HEK293 (cell line): ENCODE results near the gene ANKRD60.

ENCODE experiments used
- CTCF ChIA-PET: fragments of 350-600 bp; formaldehyde crosslinking; extraction: SDS; loops from one replicate; lab custom pipeline; 2021; ENCODE audit warnings: antibody characterized with exemption; lab: Yijun Ruan, JAX
- POLR2A ChIA-PET: fragments of 300-600 bp; formaldehyde crosslinking; extraction: SDS; loops from one replicate; lab custom pipeline; 2020; ENCODE audit warnings: antibody characterized with exemption, inconsistent platforms; lab: Yijun Ruan, JAX
- H3K27ac ChIP-seq: fragments of 200-500 bp; sonication (Bioruptor generic); 2 replicates; pipeline ENCODE4 v1.5.1; 2014; ENCODE audit warnings: low read depth, low read length, control low read depth, inconsistent platforms; ENCODE audit errors: extremely low read depth
- H3K36me3 ChIP-seq, 2 experiments: fragments of 200-500 bp in 1 of 2; sonication (Bioruptor generic) in 1 of 2; 1 replicate in 1 of 2; 2 replicates in 1 of 2; pipeline ENCODE4 v1.5.1; 2014 to 2017; ENCODE audit warnings: inconsistent platforms in 2 of 2, low read length in 2 of 2; ENCODE audit not compliant: control insufficient read depth in 2 of 2, insufficient read depth in 1 of 2
- H3K4me1 ChIP-seq: fragments of 200-500 bp; sonication (Bioruptor generic); 2 replicates; pipeline ENCODE4 v1.5.1; 2014; ENCODE audit warnings: mild to moderate bottlenecking, low read length, inconsistent platforms; ENCODE audit not compliant: control insufficient read depth, insufficient read depth
- H3K4me3 ChIP-seq: 2 replicates; pipeline ENCODE4 v1.5.1; 2011; ENCODE audit warnings: low read depth, mild to moderate bottlenecking, control low read depth, low read length, moderate library complexity
- H3K9me3 ChIP-seq: fragments of 200-500 bp; sonication (Bioruptor generic); 2 replicates; pipeline ENCODE4 v1.5.1; 2014; ENCODE audit warnings: low read depth, low read length, inconsistent platforms; ENCODE audit not compliant: control insufficient read depth, insufficient read depth
- GLI2 ChIP-seq: fragments of 450-650 bp; formaldehyde crosslinking; IDR thresholded peaks from 2 replicates; pipeline ENCODE4; 2017; ENCODE audit warnings: missing biosample characterization, missing genetic modification characterization, low read depth, borderline replicate concordance
- KLF8 ChIP-seq: fragments of 450-650 bp; formaldehyde crosslinking; IDR thresholded peaks from 2 replicates; pipeline ENCODE4 v1.5.1; 2016; ENCODE audit warnings: missing biosample characterization, missing genetic modification characterization
- KLF9 ChIP-seq: fragments of 450-650 bp; formaldehyde crosslinking; IDR thresholded peaks from 2 replicates; pipeline ENCODE4 v1.5.1; 2016; ENCODE audit warnings: missing biosample characterization, missing genetic modification characterization, low read depth
- PRDM1 ChIP-seq: fragments of 450-650 bp; formaldehyde crosslinking; IDR thresholded peaks from 2 replicates; pipeline ENCODE4; 2016; ENCODE audit warnings: missing biosample characterization, missing genetic modification characterization
- ZFHX2 ChIP-seq: fragments of 450-650 bp; formaldehyde crosslinking; conservative IDR thresholded peaks from 2 replicates; pipeline ENCODE4 v1.5.1; 2016; ENCODE audit warnings: missing biosample characterization, missing genetic modification characterization
- ZNF121 ChIP-seq: fragments of 450-650 bp; formaldehyde crosslinking; IDR thresholded peaks from 2 replicates; pipeline ENCODE4 v1.5.1; 2016; ENCODE audit warnings: missing biosample characterization, missing genetic modification characterization
- ZNF133 ChIP-seq: fragments of 450-650 bp; formaldehyde crosslinking; IDR thresholded peaks from 2 replicates; pipeline ENCODE4 v1.5.1; 2016; ENCODE audit warnings: missing biosample characterization, missing genetic modification characterization
- ZNF169 ChIP-seq: fragments of 450-650 bp; formaldehyde crosslinking; IDR thresholded peaks from 2 replicates; pipeline ENCODE4 v1.5.1; 2016; ENCODE audit warnings: missing biosample characterization, missing genetic modification characterization
- ZNF175 ChIP-seq: fragments of 450-650 bp; formaldehyde crosslinking; IDR thresholded peaks from 2 replicates; pipeline ENCODE4 v1.5.1; 2016; ENCODE audit warnings: missing biosample characterization, missing genetic modification characterization
- ZNF221 ChIP-seq: fragments of 450-650 bp; formaldehyde crosslinking; IDR thresholded peaks from 2 replicates; pipeline ENCODE4 v1.5.1; 2017; ENCODE audit warnings: missing biosample characterization, missing genetic modification characterization, borderline replicate concordance
- ZNF24 ChIP-seq: fragments of 450-650 bp; formaldehyde crosslinking; IDR thresholded peaks from 2 replicates; pipeline ENCODE4 v1.5.1; 2016; ENCODE audit warnings: missing biosample characterization, missing genetic modification characterization
- ZNF354C ChIP-seq: fragments of 450-650 bp; formaldehyde crosslinking; IDR thresholded peaks from 2 replicates; pipeline ENCODE4 v1.5.1; 2016; ENCODE audit warnings: missing biosample characterization, missing genetic modification characterization, low read depth, borderline replicate concordance
- ZNF391 ChIP-seq: fragments of 450-650 bp; formaldehyde crosslinking; IDR thresholded peaks from 2 replicates; pipeline ENCODE4 v1.5.1; 2016; ENCODE audit warnings: low read depth, missing biosample characterization, missing genetic modification characterization, borderline replicate concordance
- ZNF48 ChIP-seq: fragments of 450-650 bp; formaldehyde crosslinking; IDR thresholded peaks from 2 replicates; pipeline ENCODE4 v1.5.1; 2016; ENCODE audit warnings: missing biosample characterization, missing genetic modification characterization
- ZNF529 ChIP-seq: fragments of 450-650 bp; formaldehyde crosslinking; IDR thresholded peaks from 2 replicates; pipeline ENCODE4 v1.5.1; 2017; ENCODE audit warnings: missing genetic modification characterization, missing biosample characterization; ENCODE audit not compliant: insufficient replicate concordance
- ZNF544 ChIP-seq: fragments of 450-650 bp; formaldehyde crosslinking; IDR thresholded peaks from 2 replicates; pipeline ENCODE4 v1.5.0; 2017; ENCODE audit warnings: missing biosample characterization, missing genetic modification characterization
- ZNF571 ChIP-seq: fragments of 450-650 bp; formaldehyde crosslinking; IDR thresholded peaks from 2 replicates; pipeline ENCODE4 v1.5.0; 2017; ENCODE audit warnings: missing biosample characterization, missing genetic modification characterization
- TF ChIP-seq, protein P1 (sequence below): fragments of 450-650 bp; formaldehyde crosslinking; conservative IDR thresholded peaks from 2 replicates; pipeline ENCODE4 v1.5.1; 2016; ENCODE audit warnings: low read depth, missing biosample characterization, missing genetic modification characterization
- TF ChIP-seq, protein P2 (sequence below): fragments of 450-650 bp; formaldehyde crosslinking; IDR thresholded peaks from 2 replicates; pipeline ENCODE4 v1.5.1; 2016; ENCODE audit warnings: missing biosample characterization, missing genetic modification characterization
- TF ChIP-seq, protein P3 (sequence below): fragments of 450-650 bp; formaldehyde crosslinking; IDR thresholded peaks from 2 replicates; pipeline ENCODE4 v1.5.1; 2016; ENCODE audit warnings: missing biosample characterization, missing genetic modification characterization
- TF ChIP-seq, protein P4 (sequence below): fragments of 450-650 bp; formaldehyde crosslinking; IDR thresholded peaks from 2 replicates; pipeline ENCODE4 v1.5.1; 2017; ENCODE audit warnings: missing biosample characterization, missing genetic modification characterization
- TF ChIP-seq, protein P5 (sequence below): fragments of 450-650 bp; formaldehyde crosslinking; IDR thresholded peaks from 2 replicates; pipeline ENCODE4 v1.5.1; 2016; ENCODE audit warnings: missing biosample characterization, missing genetic modification characterization

The ANKRD60 gene

DNA sequence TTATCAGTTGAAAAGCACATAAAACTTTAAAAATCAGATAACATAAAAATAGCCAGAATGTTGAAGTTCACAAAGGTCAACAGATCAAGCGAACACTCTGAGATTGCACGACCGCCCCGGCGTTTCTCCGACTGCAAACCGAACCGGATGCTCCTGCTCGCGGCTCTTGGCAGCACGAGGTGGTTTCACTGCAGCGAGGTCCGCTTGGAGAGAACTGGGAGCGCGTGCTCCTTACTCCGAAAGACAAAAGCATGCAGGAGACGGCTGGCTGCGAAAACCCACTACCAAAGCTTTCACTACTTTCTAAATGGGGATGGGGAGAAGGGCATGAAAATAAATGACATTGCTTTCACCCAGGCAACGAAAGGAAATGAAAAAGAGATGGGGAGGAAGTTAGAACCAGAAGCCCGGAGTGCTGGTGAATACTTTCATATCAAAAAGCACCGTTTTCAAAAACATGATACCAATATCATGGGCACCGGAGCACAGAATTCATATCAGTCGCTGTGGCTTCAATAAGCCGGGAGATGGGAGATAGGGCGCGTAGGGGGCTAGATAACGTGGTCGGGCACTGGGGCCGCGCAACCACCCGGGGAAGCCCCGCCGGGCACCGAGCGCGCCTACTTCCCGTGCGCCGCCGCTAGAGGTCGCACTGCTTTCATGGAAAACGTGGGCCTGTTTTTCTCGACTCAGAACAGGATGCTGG, 8.3 kb upstream of the ANKRD60 start (continued):
- TF ChIP-seq PRDM1 (tag by site-specific recombination) (peak; percentile 98), ZNF24 (tag by site-specific recombination) (no peak), KLF8 (tag by site-specific recombination) (no peak), ZNF175 (tag by site-specific recombination) (no peak), GLI2 (tag by site-specific recombination) (no peak), KLF9 (no peak), ZNF121 (no peak), ZNF544 (tag by site-specific recombination) (no peak)
- TF ChIP-seq, protein P1, sequence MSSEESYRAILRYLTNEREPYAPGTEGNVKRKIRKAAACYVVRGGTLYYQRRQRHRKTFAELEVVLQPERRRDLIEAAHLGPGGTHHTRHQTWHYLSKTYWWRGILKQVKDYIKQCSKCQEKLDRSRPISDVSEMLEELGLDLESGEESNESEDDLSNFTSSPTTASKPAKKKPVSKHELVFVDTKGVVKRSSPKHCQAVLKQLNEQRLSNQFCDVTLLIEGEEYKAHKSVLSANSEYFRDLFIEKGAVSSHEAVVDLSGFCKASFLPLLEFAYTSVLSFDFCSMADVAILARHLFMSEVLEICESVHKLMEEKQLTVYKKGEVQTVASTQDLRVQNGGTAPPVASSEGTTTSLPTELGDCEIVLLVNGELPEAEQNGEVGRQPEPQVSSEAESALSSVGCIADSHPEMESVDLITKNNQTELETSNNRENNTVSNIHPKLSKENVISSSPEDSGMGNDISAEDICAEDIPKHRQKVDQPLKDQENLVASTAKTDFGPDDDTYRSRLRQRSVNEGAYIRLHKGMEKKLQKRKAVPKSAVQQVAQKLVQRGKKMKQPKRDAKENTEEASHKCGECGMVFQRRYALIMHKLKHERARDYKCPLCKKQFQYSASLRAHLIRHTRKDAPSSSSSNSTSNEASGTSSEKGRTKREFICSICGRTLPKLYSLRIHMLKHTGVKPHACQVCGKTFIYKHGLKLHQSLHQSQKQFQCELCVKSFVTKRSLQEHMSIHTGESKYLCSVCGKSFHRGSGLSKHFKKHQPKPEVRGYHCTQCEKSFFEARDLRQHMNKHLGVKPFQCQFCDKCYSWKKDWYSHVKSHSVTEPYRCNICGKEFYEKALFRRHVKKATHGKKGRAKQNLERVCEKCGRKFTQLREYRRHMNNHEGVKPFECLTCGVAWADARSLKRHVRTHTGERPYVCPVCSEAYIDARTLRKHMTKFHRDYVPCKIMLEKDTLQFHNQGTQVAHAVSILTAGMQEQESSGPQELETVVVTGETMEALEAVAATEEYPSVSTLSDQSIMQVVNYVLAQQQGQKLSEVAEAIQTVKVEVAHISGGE: peak; percentile 53; the same call in 1 of the 2 replicates

DNA sequence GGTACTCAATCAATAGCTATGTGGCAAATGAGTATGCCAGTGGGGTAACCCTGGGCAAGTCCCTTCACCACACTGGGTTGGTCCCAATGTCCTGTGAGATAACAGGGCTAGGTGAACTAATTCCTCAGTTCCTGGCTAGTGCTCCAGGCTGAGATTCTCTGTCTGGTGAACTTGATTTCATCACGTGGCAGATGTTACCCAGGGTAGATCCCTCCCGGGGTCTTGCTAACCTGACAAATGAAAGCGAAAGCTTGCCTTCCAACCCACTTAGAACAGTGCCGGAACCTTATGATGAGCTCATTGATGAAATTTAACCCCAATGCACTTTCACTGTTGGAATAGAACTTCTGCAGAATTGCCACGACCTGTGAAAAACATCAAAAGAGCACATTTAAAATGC, 6.6 kb upstream of the ANKRD60 start:
- POLR2A ChIA-PET: no interaction called here
- H3K4me3 ChIP-seq: no peak overlapping the region
- H3K36me3 ChIP-seq: peaks cover 0 to 10% of the 10 kb centered on the region in 2 experiments; a peak in 1 of 3 replicates
- no peaks in the 10 kb centered on the region for H3K4me1 ChIP-seq
- H3K9me3 ChIP-seq: no peaks in the 10 kb centered on the region
- CTCF ChIA-PET: interaction anchor here (0.7 to 4.2 kb wide), 12 partner anchors 10 to 1008 kb away, joined by 3 to 29 read pairs (median 7); no protein-coding TSS in a partner anchor
- no peak overlapping the region for H3K27ac ChIP-seq
- TF ChIP-seq ZNF221 (tag by site-specific recombination) (no peak), ZNF169 (tag by site-specific recombination) (no peak), ZNF571 (tag by site-specific recombination) (no peak), ZNF529 (tag by site-specific recombination) (no peak), ZNF121 (no peak), ZNF48 (no peak), ZNF391 (tag by site-specific recombination) (no peak), ZNF133 (no peak), ZNF354C (no peak), ZFHX2 (tag by site-specific recombination) (no peak)
- TF ChIP-seq, protein P2, sequence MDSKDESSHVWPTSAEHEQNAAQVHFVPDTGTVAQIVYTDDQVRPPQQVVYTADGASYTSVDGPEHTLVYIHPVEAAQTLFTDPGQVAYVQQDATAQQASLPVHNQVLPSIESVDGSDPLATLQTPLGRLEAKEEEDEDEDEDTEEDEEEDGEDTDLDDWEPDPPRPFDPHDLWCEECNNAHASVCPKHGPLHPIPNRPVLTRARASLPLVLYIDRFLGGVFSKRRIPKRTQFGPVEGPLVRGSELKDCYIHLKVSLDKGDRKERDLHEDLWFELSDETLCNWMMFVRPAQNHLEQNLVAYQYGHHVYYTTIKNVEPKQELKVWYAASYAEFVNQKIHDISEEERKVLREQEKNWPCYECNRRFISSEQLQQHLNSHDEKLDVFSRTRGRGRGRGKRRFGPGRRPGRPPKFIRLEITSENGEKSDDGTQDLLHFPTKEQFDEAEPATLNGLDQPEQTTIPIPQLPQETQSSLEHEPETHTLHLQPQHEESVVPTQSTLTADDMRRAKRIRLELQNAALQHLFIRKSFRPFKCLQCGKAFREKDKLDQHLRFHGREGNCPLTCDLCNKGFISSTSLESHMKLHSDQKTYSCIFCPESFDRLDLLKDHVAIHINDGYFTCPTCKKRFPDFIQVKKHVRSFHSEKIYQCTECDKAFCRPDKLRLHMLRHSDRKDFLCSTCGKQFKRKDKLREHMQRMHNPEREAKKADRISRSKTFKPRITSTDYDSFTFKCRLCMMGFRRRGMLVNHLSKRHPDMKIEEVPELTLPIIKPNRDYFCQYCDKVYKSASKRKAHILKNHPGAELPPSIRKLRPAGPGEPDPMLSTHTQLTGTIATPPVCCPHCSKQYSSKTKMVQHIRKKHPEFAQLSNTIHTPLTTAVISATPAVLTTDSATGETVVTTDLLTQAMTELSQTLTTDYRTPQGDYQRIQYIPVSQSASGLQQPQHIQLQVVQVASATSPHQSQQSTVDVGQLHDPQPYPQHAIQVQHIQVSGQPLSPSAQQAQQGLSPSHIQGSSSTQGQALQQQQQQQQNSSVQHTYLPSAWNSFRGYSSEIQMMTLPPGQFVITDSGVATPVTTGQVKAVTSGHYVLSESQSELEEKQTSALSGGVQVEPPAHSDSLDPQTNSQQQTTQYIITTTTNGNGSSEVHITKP (tag by site-specific recombination): no peak
- TF ChIP-seq, protein P3, sequence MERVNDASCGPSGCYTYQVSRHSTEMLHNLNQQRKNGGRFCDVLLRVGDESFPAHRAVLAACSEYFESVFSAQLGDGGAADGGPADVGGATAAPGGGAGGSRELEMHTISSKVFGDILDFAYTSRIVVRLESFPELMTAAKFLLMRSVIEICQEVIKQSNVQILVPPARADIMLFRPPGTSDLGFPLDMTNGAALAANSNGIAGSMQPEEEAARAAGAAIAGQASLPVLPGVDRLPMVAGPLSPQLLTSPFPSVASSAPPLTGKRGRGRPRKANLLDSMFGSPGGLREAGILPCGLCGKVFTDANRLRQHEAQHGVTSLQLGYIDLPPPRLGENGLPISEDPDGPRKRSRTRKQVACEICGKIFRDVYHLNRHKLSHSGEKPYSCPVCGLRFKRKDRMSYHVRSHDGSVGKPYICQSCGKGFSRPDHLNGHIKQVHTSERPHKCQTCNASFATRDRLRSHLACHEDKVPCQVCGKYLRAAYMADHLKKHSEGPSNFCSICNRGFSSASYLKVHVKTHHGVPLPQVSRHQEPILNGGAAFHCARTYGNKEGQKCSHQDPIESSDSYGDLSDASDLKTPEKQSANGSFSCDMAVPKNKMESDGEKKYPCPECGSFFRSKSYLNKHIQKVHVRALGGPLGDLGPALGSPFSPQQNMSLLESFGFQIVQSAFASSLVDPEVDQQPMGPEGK (tag by site-specific recombination): no peak
- TF ChIP-seq, protein P4, sequence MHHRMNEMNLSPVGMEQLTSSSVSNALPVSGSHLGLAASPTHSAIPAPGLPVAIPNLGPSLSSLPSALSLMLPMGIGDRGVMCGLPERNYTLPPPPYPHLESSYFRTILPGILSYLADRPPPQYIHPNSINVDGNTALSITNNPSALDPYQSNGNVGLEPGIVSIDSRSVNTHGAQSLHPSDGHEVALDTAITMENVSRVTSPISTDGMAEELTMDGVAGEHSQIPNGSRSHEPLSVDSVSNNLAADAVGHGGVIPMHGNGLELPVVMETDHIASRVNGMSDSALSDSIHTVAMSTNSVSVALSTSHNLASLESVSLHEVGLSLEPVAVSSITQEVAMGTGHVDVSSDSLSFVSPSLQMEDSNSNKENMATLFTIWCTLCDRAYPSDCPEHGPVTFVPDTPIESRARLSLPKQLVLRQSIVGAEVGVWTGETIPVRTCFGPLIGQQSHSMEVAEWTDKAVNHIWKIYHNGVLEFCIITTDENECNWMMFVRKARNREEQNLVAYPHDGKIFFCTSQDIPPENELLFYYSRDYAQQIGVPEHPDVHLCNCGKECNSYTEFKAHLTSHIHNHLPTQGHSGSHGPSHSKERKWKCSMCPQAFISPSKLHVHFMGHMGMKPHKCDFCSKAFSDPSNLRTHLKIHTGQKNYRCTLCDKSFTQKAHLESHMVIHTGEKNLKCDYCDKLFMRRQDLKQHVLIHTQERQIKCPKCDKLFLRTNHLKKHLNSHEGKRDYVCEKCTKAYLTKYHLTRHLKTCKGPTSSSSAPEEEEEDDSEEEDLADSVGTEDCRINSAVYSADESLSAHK (tag by site-specific recombination): no peak
- TF ChIP-seq, protein P5, sequence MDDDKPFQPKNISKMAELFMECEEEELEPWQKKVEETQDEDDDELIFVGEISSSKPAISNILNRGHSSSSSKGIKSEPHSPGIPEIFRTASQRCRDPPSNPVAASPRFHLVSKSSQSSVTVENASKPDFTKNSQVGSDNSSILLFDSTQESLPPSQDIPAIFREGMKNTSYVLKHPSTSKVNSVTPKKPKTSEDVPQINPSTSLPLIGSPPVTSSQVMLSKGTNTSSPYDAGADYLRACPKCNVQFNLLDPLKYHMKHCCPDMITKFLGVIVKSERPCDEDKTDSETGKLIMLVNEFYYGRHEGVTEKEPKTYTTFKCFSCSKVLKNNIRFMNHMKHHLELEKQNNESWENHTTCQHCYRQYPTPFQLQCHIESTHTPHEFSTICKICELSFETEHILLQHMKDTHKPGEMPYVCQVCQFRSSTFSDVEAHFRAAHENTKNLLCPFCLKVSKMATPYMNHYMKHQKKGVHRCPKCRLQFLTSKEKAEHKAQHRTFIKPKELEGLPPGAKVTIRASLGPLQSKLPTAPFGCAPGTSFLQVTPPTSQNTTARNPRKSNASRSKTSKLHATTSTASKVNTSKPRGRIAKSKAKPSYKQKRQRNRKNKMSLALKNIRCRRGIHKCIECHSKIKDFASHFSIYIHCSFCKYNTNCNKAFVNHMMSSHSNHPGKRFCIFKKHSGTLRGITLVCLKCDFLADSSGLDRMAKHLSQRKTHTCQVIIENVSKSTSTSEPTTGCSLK: no peak
